CD8-positive, alpha-beta memory T cell (primary cell): ENCODE data around the gene PNP. TPM values are rescaled to one million over a fixed set of nuclear protein-coding genes. Genes with fewer than 3 reads are reported as not detected.

ENCODE experiments used
- CTCF ChIA-PET: fragments of 350-600 bp; sonication (Branson Sonifier 250); formaldehyde crosslinking; loops from one replicate; lab custom pipeline; 2021; ENCODE audit warnings: antibody characterized with exemption; lab: Charles Lee
- POLR2A ChIA-PET: fragments of 350-600 bp; sonication (Branson Sonifier 250); formaldehyde crosslinking; loops from one replicate; lab custom pipeline; 2021; ENCODE audit warnings: antibody characterized with exemption; lab: Charles Lee
- DNase-seq, 5 donors: peaks; one replicate each; pipeline versions ENCODE4 v3.0.0 to v3.0.0-alpha.2; 2020 to 2022; ENCODE audit warnings: mixed read lengths in 1 of 5
- H3K27ac ChIP-seq: one replicate; pipeline ENCODE4 v1.7.0; 2013; ENCODE audit warnings: low read depth, mild to moderate bottlenecking, low read length, moderate library complexity
- H3K27me3 ChIP-seq: 2 replicates; pipeline ENCODE4 v1.7.0; 2013; ENCODE audit warnings: low read length, mild to moderate bottlenecking; ENCODE audit not compliant: insufficient read depth, poor library complexity, severe bottlenecking
- H3K36me3 ChIP-seq: 2 replicates; pipeline ENCODE4 v1.7.0; 2013; ENCODE audit warnings: mild to moderate bottlenecking, low read length, moderate library complexity; ENCODE audit not compliant: insufficient read depth
- H3K4me1 ChIP-seq: 2 replicates; pipeline ENCODE4 v1.7.0; 2013; ENCODE audit warnings: mild to moderate bottlenecking, low read length, moderate library complexity; ENCODE audit not compliant: insufficient read depth
- H3K4me3 ChIP-seq: 2 replicates; pipeline ENCODE4 v1.7.0; 2013; ENCODE audit warnings: mild to moderate bottlenecking, low read length
- H3K9me3 ChIP-seq: 2 replicates; pipeline ENCODE4 v1.7.0; 2013; ENCODE audit warnings: mild to moderate bottlenecking, low read length
- H3K27ac Mint-ChIP-seq, 8 donors: one replicate each; pipeline ENCODE4 v1.8.0; 2020 to 2021; ENCODE audit warnings: mixed read lengths in 8 of 8, mild to moderate bottlenecking in 6 of 8, inconsistent platforms in 3 of 8, moderate library complexity in 3 of 8
- H3K27me3 Mint-ChIP-seq, 2 donors: one replicate each; pipeline ENCODE4 v1.8.0; 2020 to 2021; ENCODE audit warnings: mixed read lengths in 2 of 2, mild to moderate bottlenecking in 1 of 2, moderate library complexity in 1 of 2
- H3K36me3 Mint-ChIP-seq, 3 donors: one replicate each; pipeline ENCODE4 v1.8.0; 2020 to 2021; ENCODE audit warnings: mixed read lengths in 3 of 3, inconsistent platforms in 1 of 3, mild to moderate bottlenecking in 1 of 3
- H3K4me1 Mint-ChIP-seq, 3 donors: one replicate each; pipeline ENCODE4 v1.8.0; 2020 to 2021; ENCODE audit warnings: mixed read lengths in 3 of 3, inconsistent platforms in 1 of 3, mild to moderate bottlenecking in 1 of 3
- H3K4me3 Mint-ChIP-seq, 7 donors: one replicate each; pipeline ENCODE4 v1.8.0; 2020 to 2021; ENCODE audit warnings: mixed read lengths in 7 of 7, mild to moderate bottlenecking in 6 of 7, moderate library complexity in 4 of 7, inconsistent platforms in 2 of 7
- H3K9me3 Mint-ChIP-seq, 5 donors: one replicate each; pipeline ENCODE4 v1.8.0; 2020 to 2022; ENCODE audit warnings: mixed read lengths in 5 of 5, mild to moderate bottlenecking in 3 of 5, moderate library complexity in 2 of 5, inconsistent platforms in 1 of 5
- polyA plus RNA-seq: library from polyadenylated mRNA; unstranded; fragments of 300-500 nt; fragmentation: Illumina TruSeq; gene quantifications from one replicate; pipeline ENCODE4 v1.2.3, GENCODE V29; 2021
- total RNA-seq, 2 experiments: library from RNA; stranded (reverse); gene quantifications; one replicate each; pipeline ENCODE4 v1.2.3, GENCODE V29; 2021

PNP gene
- total and polyA plus RNA-seq, 3 experiments from 2014 or later: 84.0 to 188 (median 181) TPM

GRCh38 chr14:20512177-20512905 lies 43.1 kb downstream of the PNP start:
- Histone ChIP-seq H3K27me3 (no peaks in the 10 kb centered on the region), H3K9me3 (no peaks in the 10 kb centered on the region), H3K27ac (no peak overlapping the region), H3K4me3 (no peak overlapping the region), H3K36me3 (no peaks in the 10 kb centered on the region), H3K4me1 (no peaks in the 10 kb centered on the region)
- Mint-ChIP-seq H3K36me3 (no peaks in the 10 kb centered on the region), H3K27ac (no peak overlapping the region), H3K9me3 (no peaks in the 10 kb centered on the region), H3K27me3 (peaks cover 0 to 1% of the 10 kb centered on the region in 2 donors), H3K4me1 (no peaks in the 10 kb centered on the region), H3K4me3 (no peak overlapping the region)
- ChIA-PET CTCF (no interaction called here), POLR2A (no interaction called here)
- no peak for DNase-seq

- no peaks in the 10 kb centered on the region for H3K9me3 Mint-ChIP-seq
- H3K4me1 Mint-ChIP-seq: no peaks in the 10 kb centered on the region
- no peak overlapping the region for H3K27ac ChIP-seq
- DNase-seq: no peak
- no peaks in the 10 kb centered on the region for H3K9me3 ChIP-seq
- H3K27ac Mint-ChIP-seq: no peak overlapping the region
- no peak overlapping the region for H3K4me3 Mint-ChIP-seq
- no peaks in the 10 kb centered on the region for H3K27me3 ChIP-seq
- ChIA-PET CTCF (no interaction called here), POLR2A (no interaction called here)
- no peak overlapping the region for H3K4me3 ChIP-seq
- H3K36me3 ChIP-seq: no peaks in the 10 kb centered on the region
- H3K27me3 Mint-ChIP-seq: no peaks in the 10 kb centered on the region
- peaks cover 0 to 7% (median 0%) of the 10 kb centered on the region in 3 donors for H3K36me3 Mint-ChIP-seq
- no peaks in the 10 kb centered on the region for H3K4me1 ChIP-seq
Measured at GRCh38 chr14:20515846-20516245, 46.6 kb downstream of the PNP start.

GRCh38 chr14:20516921-20517320 lies 47.7 kb downstream of the PNP start:
- ChIA-PET POLR2A (no interaction called here), CTCF (no interaction called here)
- no peak overlapping the region for H3K4me3 ChIP-seq
- no peak overlapping the region for H3K4me3 Mint-ChIP-seq
- H3K36me3 ChIP-seq: no peaks in the 10 kb centered on the region
- H3K27ac ChIP-seq: no peak overlapping the region
- no peak for DNase-seq
- no peaks in the 10 kb centered on the region for H3K9me3 ChIP-seq
- no peaks in the 10 kb centered on the region for H3K27me3 ChIP-seq
- no peak overlapping the region for H3K27ac Mint-ChIP-seq
- no peaks in the 10 kb centered on the region for H3K4me1 Mint-ChIP-seq
- no peaks in the 10 kb centered on the region for H3K9me3 Mint-ChIP-seq
- H3K36me3 Mint-ChIP-seq: peaks cover 0 to 7% (median 0%) of the 10 kb centered on the region in 3 donors
- H3K27me3 Mint-ChIP-seq: no peaks in the 10 kb centered on the region
- no peaks in the 10 kb centered on the region for H3K4me1 ChIP-seq

- ChIA-PET POLR2A (no interaction called here), CTCF (interaction anchor here (1.2 kb wide), 1 partner anchor 9 kb away, joined by 3 read pairs; no protein-coding TSS in a partner anchor)
- Histone ChIP-seq H3K27me3 (no peaks in the 10 kb centered on the region), H3K4me1 (no peaks in the 10 kb centered on the region), H3K4me3 (no peak overlapping the region), H3K27ac (no peak overlapping the region), H3K9me3 (no peaks in the 10 kb centered on the region), H3K36me3 (no peaks in the 10 kb centered on the region)
- no peaks in the 10 kb centered on the region for H3K4me1 Mint-ChIP-seq
- DNase-seq: no peak
- H3K9me3 Mint-ChIP-seq: no peaks in the 10 kb centered on the region
- peak overlapping the region in 1 of 7 donors; percentile 32 for H3K4me3 Mint-ChIP-seq
- H3K36me3 Mint-ChIP-seq: peaks cover 0 to 7% (median 0%) of the 10 kb centered on the region in 3 donors
- H3K27me3 Mint-ChIP-seq: peaks cover 0 to 2% of the 10 kb centered on the region in 2 donors
- H3K27ac Mint-ChIP-seq: no peak overlapping the region
Measured at GRCh38 chr14:20522332-20522731, 53.1 kb downstream of the PNP start.

GRCh38 chr14:20524027-20524426 lies 54.8 kb downstream of the PNP start:
- ChIA-PET POLR2A (no interaction called here), CTCF (no interaction called here)
- no peaks in the 10 kb centered on the region for H3K9me3 ChIP-seq
- H3K27me3 Mint-ChIP-seq: peaks cover 2 to 7% of the 10 kb centered on the region in 2 donors
- H3K36me3 Mint-ChIP-seq: peaks cover 0 to 7% (median 0%) of the 10 kb centered on the region in 3 donors
- no peaks in the 10 kb centered on the region for H3K27me3 ChIP-seq
- no peak for DNase-seq
- H3K4me1 Mint-ChIP-seq: no peaks in the 10 kb centered on the region
- no peak overlapping the region for H3K4me3 ChIP-seq
- H3K4me1 ChIP-seq: no peaks in the 10 kb centered on the region
- no peak overlapping the region for H3K27ac Mint-ChIP-seq
- no peaks in the 10 kb centered on the region for H3K36me3 ChIP-seq
- H3K4me3 Mint-ChIP-seq: no peak overlapping the region
- no peaks in the 10 kb centered on the region for H3K9me3 Mint-ChIP-seq
- H3K27ac ChIP-seq: no peak overlapping the region

Other genes starting within 250 kb of the PNP start
- not detected for gene OR11H6, start 245.7 kb upstream of the PNP start, total RNA-seq
- gene OR11H6, start 245.7 kb upstream of the PNP start, polyA plus RNA-seq: not detected
- not detected for gene OR11H7, start 240.4 kb upstream of the PNP start, total RNA-seq
- gene OR11H7, start 240.4 kb upstream of the PNP start, polyA plus RNA-seq: not detected
- gene OR11H4, start 230.1 kb upstream of the PNP start, total RNA-seq: not detected
- gene OR11H4, start 230.1 kb upstream of the PNP start, polyA plus RNA-seq: not detected
- gene TTC5, start 163.5 kb upstream of the PNP start, total RNA-seq: 10 to 100 TPM; 33.2 to 35.0 TPM
- gene TTC5, start 163.5 kb upstream of the PNP start, polyA plus RNA-seq: 21.5 TPM
- 10 to 100 TPM; 43.6 to 50.5 TPM for gene CCNB1IP1, start 136.1 kb upstream of the PNP start, total RNA-seq
- 16.8 TPM for gene CCNB1IP1, start 136.1 kb upstream of the PNP start, polyA plus RNA-seq
- 10 to 100 TPM; 35.0 to 41.3 TPM for gene PARP2, start 125.8 kb upstream of the PNP start, total RNA-seq
- 13.6 TPM for gene PARP2, start 125.8 kb upstream of the PNP start, polyA plus RNA-seq
- 10 to 100 TPM; 31.7 to 33.0 TPM for gene TEP1, start 55.9 kb upstream of the PNP start, total RNA-seq
- 9.1 TPM for gene TEP1, start 55.9 kb upstream of the PNP start, polyA plus RNA-seq
- gene KLHL33, start 33.2 kb upstream of the PNP start, total RNA-seq: under 1 TPM; 0.09 TPM
- gene KLHL33, start 33.2 kb upstream of the PNP start, polyA plus RNA-seq: 0.12 TPM
- gene OSGEP, start 14.6 kb upstream of the PNP start, total RNA-seq: 10 to 100 TPM; 58.0 to 58.1 TPM
- gene OSGEP, start 14.6 kb upstream of the PNP start, polyA plus RNA-seq: 48.9 TPM
- 100 to 1,000 TPM; 242 to 248 TPM for gene APEX1, start 14.2 kb upstream of the PNP start, total RNA-seq
- gene APEX1, start 14.2 kb upstream of the PNP start, polyA plus RNA-seq: 117 TPM
- 10 to 100 TPM; 29.5 to 33.5 TPM for gene PIP4P1, start 8.0 kb upstream of the PNP start, total RNA-seq
- 36.4 TPM for gene PIP4P1, start 8.0 kb upstream of the PNP start, polyA plus RNA-seq
- under 1 TPM in 1 of 2 experiments, not detected in 1; 0.31 TPM for gene RNASE10, start 36.1 kb downstream of the PNP start, total RNA-seq
- gene RNASE10, start 36.1 kb downstream of the PNP start, polyA plus RNA-seq: not detected
- not detected for gene RNASE9, start 91.6 kb downstream of the PNP start, total RNA-seq
- gene RNASE9, start 91.6 kb downstream of the PNP start, polyA plus RNA-seq: not detected
- not detected for gene RNASE11, start 118.6 kb downstream of the PNP start, total RNA-seq
- gene RNASE11, start 118.6 kb downstream of the PNP start, polyA plus RNA-seq: not detected
- not detected for gene RNASE12, start 122.0 kb downstream of the PNP start, total RNA-seq
- not detected for gene RNASE12, start 122.0 kb downstream of the PNP start, polyA plus RNA-seq
- not detected for gene OR6S1, start 172.3 kb downstream of the PNP start, total RNA-seq
- not detected for gene OR6S1, start 172.3 kb downstream of the PNP start, polyA plus RNA-seq
- under 1 TPM in 1 of 2 experiments, not detected in 1; 0.57 TPM for gene RNASE4, start 215.2 kb downstream of the PNP start, total RNA-seq
- gene RNASE4, start 215.2 kb downstream of the PNP start, polyA plus RNA-seq: 2.3 TPM
- under 1 TPM; 0.39 to 0.58 TPM for gene ANG, start 219.4 kb downstream of the PNP start, total RNA-seq
- gene ANG, start 219.4 kb downstream of the PNP start, polyA plus RNA-seq: 1.4 TPM